Transverse colon (tissue), 4 donors: Measurements from ENCODE around the gene AARS2.

Experiments
- CTCF ChIP-seq, 5 experiments: fragments of 200-600 bp in 3 of 5; fragments of 450-650 bp in 2 of 5; sonication (generic) in 3 of 5; IDR thresholded peaks; 1 replicate in 2 of 5; 2 replicates in 3 of 5; pipeline ENCODE4 v1.5.1; 2016 to 2017; ENCODE audit warnings: antibody characterized with exemption in 5 of 5, inconsistent platforms in 3 of 5, mild to moderate bottlenecking in 2 of 5, moderate library complexity in 1 of 5
- EP300 ChIP-seq: sonication (generic); formaldehyde crosslinking; IDR thresholded peaks from one replicate; pipeline ENCODE4 v1.6.1; 2017; ENCODE audit warnings: antibody characterized with exemption, low read depth
- POLR2AphosphoS5 ChIP-seq, 3 donors: sonication (generic); formaldehyde crosslinking; IDR thresholded peaks; one replicate each; pipeline ENCODE4 v1.6.1; 2016; ENCODE audit warnings: antibody characterized with exemption in 3 of 3

- no peak for TF ChIP-seq POLR2AphosphoS5 (IDR thresholded peaks at IDR 0.05)
- TF ChIP-seq EP300, result no peak
- no peak for TF ChIP-seq CTCF (IDR thresholded peaks at IDR 0.05)
Measured at GRCh38 chr6:44333942-44334341, 20.8 kb upstream of the AARS2 start.
